Vagina (tissue), 2 donors: ENCODE results near the gene ALDH16A1. TPM values are rescaled to one million over a fixed set of nuclear protein-coding genes. Genes with fewer than 3 reads are reported as not detected.

Experiments used
- DNase-seq, 2 donors: peaks; one replicate each; pipeline ENCODE4 v3.0.0-alpha.2; 2017; ENCODE audit errors: extremely low spot score in 2 of 2
- H3K27ac ChIP-seq: fragments of 200-600 bp; sonication (generic); one replicate; pipeline ENCODE4 v1.5.1; 2019
- H3K27me3 ChIP-seq: fragments of 200-600 bp; sonication (generic); one replicate; pipeline ENCODE4 v1.5.1; 2019
- H3K36me3 ChIP-seq, 2 donors: fragments of 200-600 bp; sonication (generic); one replicate each; pipeline ENCODE4 v1.5.1; 2017 to 2019
- H3K4me1 ChIP-seq: fragments of 200-600 bp; sonication (generic); one replicate; pipeline ENCODE4 v1.5.1; 2019
- H3K4me3 ChIP-seq, 2 donors: fragments of 200-600 bp; sonication (generic); 1 replicate in 1 of 2; 2 replicates in 1 of 2; pipeline ENCODE4 v1.5.1; 2016 to 2019
- H3K9me3 ChIP-seq: fragments of 200-600 bp; sonication (generic); one replicate; pipeline ENCODE4 v1.5.1; 2019
- CTCF ChIP-seq, 3 experiments: fragments of 450-650 bp in 2 of 3; fragments of 200-600 bp in 1 of 3; sonication (generic) in 1 of 3; IDR thresholded peaks; one replicate each; pipeline ENCODE4 v1.5.1; 2017 to 2019; ENCODE audit warnings: antibody characterized with exemption in 3 of 3, mild to moderate bottlenecking in 2 of 3, moderate library complexity in 2 of 3
- POLR2A ChIP-seq, 2 donors: fragments of 450-650 bp; IDR thresholded peaks; one replicate each; pipeline ENCODE4 v1.6.1; 2017; ENCODE audit warnings: antibody characterized with exemption in 2 of 2, mild to moderate bottlenecking in 2 of 2, moderate library complexity in 2 of 2
- POLR2AphosphoS5 ChIP-seq, 2 donors: sonication (generic); formaldehyde crosslinking; IDR thresholded peaks; one replicate each; pipeline ENCODE4 v1.9.0; 2017; ENCODE audit warnings: antibody characterized with exemption in 2 of 2, mild to moderate bottlenecking in 2 of 2, low read depth in 1 of 2; ENCODE audit not compliant: insufficient read depth in 1 of 2
- intact Hi-C: fragments of 100-400 bp; cut with DNase I; formaldehyde crosslinking; loops from one replicate; pipeline ENCODE4 v1.15.1; 2023
- total RNA-seq: library from RNA; depleted of rRNA; stranded (reverse); fragments of >200 nt; gene quantifications from one replicate; pipeline ENCODE4 v1.2.3, GENCODE V29; 2016

The ALDH16A1 gene
- total RNA-seq, 1 donor from 2014 or later = 29.5 TPM

GRCh38 chr19:49420227-49420626, 32.8 kb upstream of the ALDH16A1 start:
- H3K9me3 ChIP-seq = no peaks in the 10 kb centered on the region
- TF ChIP-seq CTCF (IDR thresholded peaks at IDR 0.05) = no peak
- TF ChIP-seq POLR2AphosphoS5 (IDR thresholded peaks at IDR 0.05; ENCODE audit: insufficient read depth in 1 of 2, low read depth in 1 of 2) = no peak
- no peak for TF ChIP-seq POLR2A (IDR thresholded peaks at IDR 0.05)
- no peaks in the 10 kb centered on the region for H3K36me3 ChIP-seq
- no peak for DNase-seq
- H3K4me3 ChIP-seq = no peak overlapping the region
- peaks cover 25% of the 10 kb centered on the region for H3K27me3 ChIP-seq
- intact Hi-C loops = no loop called here
- H3K4me1 ChIP-seq = peaks cover 26% of the 10 kb centered on the region
- no peak overlapping the region for H3K27ac ChIP-seq

GRCh38 chr19:49421039-49421877, 31.8 kb upstream of the ALDH16A1 start:
- Histone ChIP-seq H3K27ac (no peak overlapping the region), H3K4me1 (peaks cover 26% of the 10 kb centered on the region), H3K27me3 (peaks cover 32% of the 10 kb centered on the region), H3K4me3 (no peak overlapping the region), H3K9me3 (no peaks in the 10 kb centered on the region), H3K36me3 (no peaks in the 10 kb centered on the region)
- DNase-seq = no peak
- intact Hi-C loops = no loop called here
- no peak for TF ChIP-seq POLR2AphosphoS5 (IDR thresholded peaks at IDR 0.05; ENCODE audit: insufficient read depth in 1 of 2, low read depth in 1 of 2)
- no peak for TF ChIP-seq POLR2A (IDR thresholded peaks at IDR 0.05)
- no peak for TF ChIP-seq CTCF (IDR thresholded peaks at IDR 0.05)

GRCh38 chr19:49421878-49422202, 31.2 kb upstream of the ALDH16A1 start:
- Histone ChIP-seq H3K4me1 (peaks cover 26% of the 10 kb centered on the region), H3K27me3 (peaks cover 36% of the 10 kb centered on the region), H3K36me3 (no peaks in the 10 kb centered on the region), H3K4me3 (no peak overlapping the region), H3K27ac (no peak overlapping the region), H3K9me3 (no peaks in the 10 kb centered on the region)
- no peak for DNase-seq
- TF ChIP-seq POLR2A (IDR thresholded peaks at IDR 0.05) (no peak), CTCF (IDR thresholded peaks at IDR 0.05) (no peak), POLR2AphosphoS5 (IDR thresholded peaks at IDR 0.05; ENCODE audit: insufficient read depth in 1 of 2, low read depth in 1 of 2) (no peak)
- intact Hi-C loops = no loop called here

- intact Hi-C loops = no loop called here
- H3K4me3 ChIP-seq = peak overlapping the region in 1 of 2 donors; percentile 6
- no peaks in the 10 kb centered on the region for H3K9me3 ChIP-seq
- no peak overlapping the region for H3K27ac ChIP-seq
- no peak for DNase-seq
- TF ChIP-seq CTCF (IDR thresholded peaks at IDR 0.05) (no peak), POLR2AphosphoS5 (IDR thresholded peaks at IDR 0.05; ENCODE audit: insufficient read depth in 1 of 2, low read depth in 1 of 2) (no peak), POLR2A (IDR thresholded peaks at IDR 0.05) (no peak)
- H3K36me3 ChIP-seq = no peaks in the 10 kb centered on the region
- peaks cover 27% of the 10 kb centered on the region for H3K4me1 ChIP-seq
- peaks cover 40% of the 10 kb centered on the region for H3K27me3 ChIP-seq
These were observed 30.5 kb upstream of the ALDH16A1 start for GRCh38 chr19:49422407-49423070.
